ENCODE results near the gene PHF20.

GRCh38 chr20:35826397-35826998 lies 54.7 kb downstream of the PHF20 start:
- TF ChIP-seq, protein P1, sequence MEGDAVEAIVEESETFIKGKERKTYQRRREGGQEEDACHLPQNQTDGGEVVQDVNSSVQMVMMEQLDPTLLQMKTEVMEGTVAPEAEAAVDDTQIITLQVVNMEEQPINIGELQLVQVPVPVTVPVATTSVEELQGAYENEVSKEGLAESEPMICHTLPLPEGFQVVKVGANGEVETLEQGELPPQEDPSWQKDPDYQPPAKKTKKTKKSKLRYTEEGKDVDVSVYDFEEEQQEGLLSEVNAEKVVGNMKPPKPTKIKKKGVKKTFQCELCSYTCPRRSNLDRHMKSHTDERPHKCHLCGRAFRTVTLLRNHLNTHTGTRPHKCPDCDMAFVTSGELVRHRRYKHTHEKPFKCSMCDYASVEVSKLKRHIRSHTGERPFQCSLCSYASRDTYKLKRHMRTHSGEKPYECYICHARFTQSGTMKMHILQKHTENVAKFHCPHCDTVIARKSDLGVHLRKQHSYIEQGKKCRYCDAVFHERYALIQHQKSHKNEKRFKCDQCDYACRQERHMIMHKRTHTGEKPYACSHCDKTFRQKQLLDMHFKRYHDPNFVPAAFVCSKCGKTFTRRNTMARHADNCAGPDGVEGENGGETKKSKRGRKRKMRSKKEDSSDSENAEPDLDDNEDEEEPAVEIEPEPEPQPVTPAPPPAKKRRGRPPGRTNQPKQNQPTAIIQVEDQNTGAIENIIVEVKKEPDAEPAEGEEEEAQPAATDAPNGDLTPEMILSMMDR (IDR thresholded peaks at IDR 0.05), result no peak
- TF ChIP-seq POLR2A (IDR thresholded peaks at IDR 0.05), result no peak
